Upper lobe of left lung (tissue), 4 donors: ENCODE data around the gene PPP5C.

Experiments used
- EP300 ChIP-seq, 4 donors: sonication (generic); formaldehyde crosslinking; IDR thresholded peaks; one replicate each; pipeline ENCODE4 v1.5.1; 2017; ENCODE audit warnings: antibody characterized with exemption in 4 of 4, control low read depth in 2 of 4
- POLR2A ChIP-seq, 4 donors: fragments of 450-650 bp; IDR thresholded peaks; one replicate each; pipeline ENCODE4 v1.5.1; 2016 to 2017; ENCODE audit warnings: antibody characterized with exemption in 4 of 4, mild to moderate bottlenecking in 2 of 4
- TF ChIP-seq, protein P1 (sequence below), 6 experiments: fragments of 450-650 bp in 4 of 6; fragments of 200-600 bp in 2 of 6; sonication (generic) in 2 of 6; IDR thresholded peaks; one replicate each; pipeline ENCODE4 v1.5.1; 2016 to 2019; ENCODE audit warnings: antibody characterized with exemption in 6 of 6

- TF ChIP-seq, protein P1, sequence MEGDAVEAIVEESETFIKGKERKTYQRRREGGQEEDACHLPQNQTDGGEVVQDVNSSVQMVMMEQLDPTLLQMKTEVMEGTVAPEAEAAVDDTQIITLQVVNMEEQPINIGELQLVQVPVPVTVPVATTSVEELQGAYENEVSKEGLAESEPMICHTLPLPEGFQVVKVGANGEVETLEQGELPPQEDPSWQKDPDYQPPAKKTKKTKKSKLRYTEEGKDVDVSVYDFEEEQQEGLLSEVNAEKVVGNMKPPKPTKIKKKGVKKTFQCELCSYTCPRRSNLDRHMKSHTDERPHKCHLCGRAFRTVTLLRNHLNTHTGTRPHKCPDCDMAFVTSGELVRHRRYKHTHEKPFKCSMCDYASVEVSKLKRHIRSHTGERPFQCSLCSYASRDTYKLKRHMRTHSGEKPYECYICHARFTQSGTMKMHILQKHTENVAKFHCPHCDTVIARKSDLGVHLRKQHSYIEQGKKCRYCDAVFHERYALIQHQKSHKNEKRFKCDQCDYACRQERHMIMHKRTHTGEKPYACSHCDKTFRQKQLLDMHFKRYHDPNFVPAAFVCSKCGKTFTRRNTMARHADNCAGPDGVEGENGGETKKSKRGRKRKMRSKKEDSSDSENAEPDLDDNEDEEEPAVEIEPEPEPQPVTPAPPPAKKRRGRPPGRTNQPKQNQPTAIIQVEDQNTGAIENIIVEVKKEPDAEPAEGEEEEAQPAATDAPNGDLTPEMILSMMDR (IDR thresholded peaks at IDR 0.05) = no peak
- TF ChIP-seq POLR2A (IDR thresholded peaks at IDR 0.05) (no peak), EP300 (IDR thresholded peaks at IDR 0.05) (no peak)
These were observed 3.9 kb downstream of the PPP5C start for GRCh38 chr19:46350758-46351159.
